NOMO-1 treated with DMSO at 0.1 percent for 48 hours (cell line): Measurements from ENCODE around the gene LEPROT.
"Not testable (repeated sequence)": the region's sequence is repeated elsewhere in the genome, so short reads cannot be mapped to it uniquely, and the experiment has no call there.

Experiments used
- DNase-seq: peaks from one replicate; lab custom pipeline; 2025; ENCODE audit not compliant: unreplicated experiment; lab: John Stamatoyannopoulos, UW

The LEPROT gene, protein sequence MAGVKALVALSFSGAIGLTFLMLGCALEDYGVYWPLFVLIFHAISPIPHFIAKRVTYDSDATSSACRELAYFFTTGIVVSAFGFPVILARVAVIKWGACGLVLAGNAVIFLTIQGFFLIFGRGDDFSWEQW

GRCh38 chr1:65420590-65421350 lies at the start of gene LEPROT, which contains the start of gene LEPR:
TSS of gene LEPROT (plus strand) at chr1:65420668. CDS start at chr1:65420725, 57 bp downstream.
TSS of gene LEPR (plus strand) at chr1:65420668. CDS start at chr1:65565566, 144,898 bp downstream.
- peak; percentile 48 for DNase-seq

DNA sequence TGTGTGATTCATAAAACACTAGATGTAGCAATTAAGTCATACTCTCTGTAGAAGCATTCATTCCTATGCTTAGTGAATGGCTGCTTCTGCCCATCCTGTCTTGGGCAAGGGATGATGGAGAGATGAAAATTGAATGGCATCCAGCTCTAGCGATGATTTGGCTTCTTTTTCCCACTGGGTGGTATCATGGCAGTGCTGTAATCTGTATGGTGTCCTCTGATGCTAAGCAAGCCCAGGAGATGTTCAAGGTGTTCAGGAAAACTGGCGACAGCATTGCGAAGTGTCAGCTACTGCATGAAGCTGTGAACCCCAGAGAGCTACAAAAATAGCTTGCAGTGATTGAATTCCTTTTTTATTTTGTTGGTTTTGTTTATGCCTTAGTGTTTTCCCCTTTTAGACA lies 48.9 kb upstream of the LEPROT start:
- DNase-seq = no peak

DNA sequence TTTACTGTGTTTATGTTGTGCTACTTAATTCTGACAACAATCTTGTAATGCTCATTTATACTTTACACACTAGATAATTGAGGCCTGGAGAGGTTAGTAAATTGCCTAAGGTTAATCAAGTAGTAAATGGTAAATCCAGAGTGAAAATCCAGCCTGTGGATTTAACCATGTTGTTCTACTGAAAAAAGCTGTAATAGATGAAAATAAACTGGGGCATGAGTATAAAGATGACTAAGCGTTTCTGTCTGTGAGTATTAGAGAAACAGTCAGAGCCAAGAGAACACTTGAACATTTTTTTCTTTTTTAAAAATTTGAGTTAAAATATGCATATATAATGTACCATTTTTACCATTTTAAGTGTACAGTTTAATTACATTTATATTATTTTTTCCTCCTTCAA lies 47.9 kb upstream of the LEPROT start:
- DNase-seq = no peak

DNA sequence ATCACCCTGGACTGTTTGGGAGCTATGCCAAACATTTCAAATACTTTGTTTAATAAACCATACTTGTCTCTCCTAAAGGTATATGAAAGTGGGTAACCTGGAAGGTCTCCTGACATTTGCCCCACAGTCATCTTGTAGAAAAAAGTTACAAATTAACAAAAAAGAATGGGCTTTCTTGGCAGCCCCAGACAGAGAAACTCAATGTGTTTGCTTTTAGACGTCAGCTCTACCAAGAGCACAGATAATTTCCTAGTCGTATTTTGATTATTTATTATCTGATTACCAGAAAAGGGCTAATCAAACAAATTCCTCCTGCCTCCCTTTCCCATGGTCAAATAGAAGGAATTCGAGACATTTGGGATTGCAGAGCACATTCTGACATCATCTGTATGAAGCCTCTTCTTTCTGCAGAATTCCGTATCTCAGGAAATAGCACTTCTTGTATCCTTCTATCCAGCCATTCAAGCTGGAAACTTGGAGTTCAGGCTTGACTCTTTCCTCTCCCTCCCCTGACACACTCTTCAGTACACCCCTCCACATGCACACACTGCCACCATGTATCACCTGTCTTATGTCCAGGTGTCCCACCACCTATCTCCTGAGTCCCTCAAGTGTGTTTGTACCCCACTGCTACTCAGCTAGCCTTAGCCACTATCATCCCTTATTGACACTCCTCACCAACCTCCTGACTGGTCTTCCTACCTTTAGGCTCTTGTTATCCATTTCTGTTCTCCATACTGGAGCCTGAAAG lies 42.8 kb upstream of the LEPROT start:
- no peak for DNase-seq

- no peak for DNase-seq
Measured at GRCh38 chr1:65378247-65378946, 42.1 kb upstream of the LEPROT start.

- not testable (repeated sequence) for DNase-seq
Measured at GRCh38 chr1:65384426-65384825, 36.0 kb upstream of the LEPROT start.

- DNase-seq = no peak
Measured at GRCh38 chr1:65386439-65386838, 34.0 kb upstream of the LEPROT start.

DNA sequence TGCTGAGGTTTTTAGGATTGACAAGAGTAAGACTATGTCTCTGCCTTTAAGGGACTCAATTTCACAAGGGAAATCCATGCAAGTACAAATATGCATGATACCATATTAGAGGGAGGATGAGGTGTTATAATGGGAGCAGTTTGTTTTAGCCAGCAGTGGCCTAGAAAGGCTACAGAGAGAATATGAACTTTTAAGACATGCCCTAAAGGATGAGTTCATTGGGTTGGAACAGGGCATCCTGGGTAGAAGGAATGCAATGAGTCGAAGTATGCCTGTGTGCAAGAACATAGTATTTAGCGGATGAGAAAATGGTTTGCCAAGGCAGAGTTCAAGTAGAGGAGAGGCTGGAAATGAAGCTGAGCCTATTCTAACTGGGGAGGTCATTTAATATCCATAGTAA lies 32.6 kb upstream of the LEPROT start:
- DNase-seq = no peak

- DNase-seq = no peak
Measured at GRCh38 chr1:65388908-65389695, 31.4 kb upstream of the LEPROT start.

DNA sequence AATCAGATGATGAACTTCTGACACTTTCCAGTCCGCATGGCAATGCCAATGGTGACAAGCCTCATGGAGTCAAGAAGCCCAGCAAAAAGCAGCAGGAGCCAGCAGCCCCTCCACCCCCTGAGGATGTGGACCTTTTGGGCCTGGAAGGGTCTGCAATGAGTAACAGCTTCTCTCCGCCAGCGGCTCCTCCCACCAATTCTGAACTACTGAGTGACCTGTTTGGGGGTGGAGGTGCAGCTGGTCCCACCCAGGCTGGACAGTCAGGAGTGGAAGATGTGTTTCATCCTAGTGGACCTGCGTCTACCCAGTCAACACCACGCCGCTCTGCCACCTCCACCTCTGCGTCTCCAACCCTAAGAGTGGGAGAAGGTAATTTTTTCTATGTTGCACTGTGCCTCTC lies 28.0 kb upstream of the LEPROT start:
- no peak for DNase-seq

DNA sequence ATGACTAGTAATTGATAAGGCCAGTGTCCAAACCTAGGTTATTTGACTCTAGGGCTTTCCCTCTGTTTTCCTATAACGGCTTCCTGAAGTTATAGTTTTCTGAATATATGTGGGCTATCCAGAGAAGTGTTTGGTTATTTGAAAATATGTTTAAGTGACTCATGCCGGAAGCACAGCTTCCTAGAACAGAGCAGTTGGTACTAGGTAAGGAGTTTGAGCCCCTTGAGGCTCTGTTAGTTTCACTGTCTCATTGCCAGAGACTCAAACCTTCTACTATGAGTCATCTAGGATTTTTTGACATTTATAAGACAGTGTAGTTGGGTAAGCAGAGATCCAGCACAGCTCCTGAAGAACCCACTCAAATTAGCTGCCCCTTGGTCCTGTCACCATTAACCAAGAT lies 27.1 kb upstream of the LEPROT start:
- DNase-seq = no peak

GRCh38 chr1:65393928-65394327 lies 26.5 kb upstream of the LEPROT start:
- no peak for DNase-seq

- peak; percentile 1 for DNase-seq
Measured at GRCh38 chr1:65395887-65396612, 24.4 kb upstream of the LEPROT start.

DNA sequence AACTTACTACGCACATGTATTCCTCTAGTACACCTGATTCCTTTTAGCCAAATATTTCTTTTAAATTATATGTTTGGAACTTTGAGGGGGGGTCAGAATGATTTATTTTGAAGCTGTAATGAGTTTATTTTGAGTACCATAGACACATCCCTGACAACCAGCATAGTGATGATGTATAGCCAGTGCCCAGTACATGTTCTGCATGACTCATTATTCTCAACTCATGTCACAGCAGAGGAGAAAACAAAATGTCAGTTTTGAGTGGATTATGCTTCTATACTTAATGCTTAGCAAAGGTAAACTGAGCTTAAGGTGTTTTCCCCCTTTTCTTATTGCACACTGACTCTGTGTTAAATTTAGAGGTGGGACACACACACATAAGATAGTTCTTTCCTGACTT lies 22.4 kb upstream of the LEPROT start:
- DNase-seq = no peak

DNA sequence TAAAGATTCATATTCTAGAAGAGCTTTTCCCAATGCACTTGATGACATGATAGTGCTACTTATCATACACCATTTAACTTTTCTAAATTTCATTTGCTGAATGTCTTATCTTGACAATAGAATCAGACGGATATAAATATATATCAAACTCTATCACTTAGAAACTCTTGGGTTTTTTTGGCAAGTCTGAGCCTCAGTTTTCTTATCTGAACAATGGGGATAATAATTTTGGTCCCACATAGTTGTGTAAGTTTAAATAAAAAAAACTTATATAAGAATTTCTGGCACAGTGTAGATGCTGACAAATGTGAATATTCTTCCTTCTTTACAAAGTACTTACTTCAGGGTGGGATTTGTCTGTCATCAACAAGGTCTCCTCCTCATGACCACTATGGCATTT lies 21.5 kb upstream of the LEPROT start:
- DNase-seq = no peak

GRCh38 chr1:65401612-65402011 lies 18.9 kb upstream of the LEPROT start:
- DNase-seq = no peak

GRCh38 chr1:65404941-65405340 lies 15.5 kb upstream of the LEPROT start:
- no peak for DNase-seq

DNA sequence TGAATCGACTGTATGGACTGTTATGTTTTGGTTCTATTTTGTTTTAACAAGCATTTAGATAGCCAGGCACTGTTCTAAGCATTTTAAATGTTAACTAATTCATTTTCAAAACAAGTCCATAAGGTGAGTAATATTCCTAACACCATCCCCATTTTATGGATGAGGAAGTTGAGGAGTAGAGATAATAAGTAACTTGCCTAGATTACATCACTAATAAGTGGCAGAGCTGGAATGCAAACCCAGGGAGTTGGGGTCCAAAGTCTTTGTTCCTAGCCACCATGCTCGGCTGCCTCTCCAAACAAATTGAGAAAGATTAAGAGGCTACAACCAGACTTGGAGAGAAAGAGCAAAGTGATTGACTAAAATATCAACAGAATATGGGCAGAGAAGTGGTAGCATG lies 12.6 kb upstream of the LEPROT start:
- no peak for DNase-seq

GRCh38 chr1:65409314-65409713 lies 11.2 kb upstream of the LEPROT start:
- no peak for DNase-seq

DNA sequence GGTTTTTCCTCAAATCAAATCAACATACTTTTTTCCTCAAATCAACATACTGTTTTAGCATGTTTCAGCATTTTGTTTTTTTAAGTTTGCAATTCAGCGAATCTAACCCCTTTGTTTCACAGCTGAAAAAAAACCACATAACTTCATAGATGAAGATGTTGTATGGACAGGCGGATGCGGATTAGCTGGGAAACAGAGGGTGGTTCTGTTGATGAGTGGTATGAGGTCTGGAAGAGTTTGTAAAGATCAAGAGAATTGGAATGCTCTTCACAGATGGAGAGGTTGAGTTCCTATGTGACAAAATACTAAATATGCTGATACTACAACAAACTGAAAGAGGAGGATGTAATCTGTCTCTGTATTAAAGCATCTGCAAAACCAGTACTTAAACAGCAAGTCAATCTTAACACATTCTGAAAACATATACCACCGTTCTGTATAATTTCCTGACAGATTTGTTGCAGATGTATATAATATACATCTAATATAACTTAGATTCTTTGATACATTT lies 10.6 kb upstream of the LEPROT start:
- DNase-seq = no peak
